Body of pancreas (tissue), 4 donors: ENCODE measurements around the gene RAI1.

Experiments
- CTCF ChIP-seq, 7 experiments: fragments of 450-650 bp in 4 of 7; fragments of 200-600 bp in 3 of 7; sonication (generic) in 3 of 7; IDR thresholded peaks; one replicate each; pipeline ENCODE4 v1.5.1; 2016 to 2019; ENCODE audit warnings: antibody characterized with exemption in 7 of 7
- POLR2A ChIP-seq, 3 donors: fragments of 450-650 bp; IDR thresholded peaks; one replicate each; pipeline ENCODE4 v1.6.1; 2016; ENCODE audit warnings: antibody characterized with exemption in 3 of 3, mild to moderate bottlenecking in 2 of 3

- TF ChIP-seq POLR2A (IDR thresholded peaks at IDR 0.05) (no peak), CTCF (IDR thresholded peaks at IDR 0.05) (no peak)
These were observed 115.5 kb downstream of the RAI1 start for GRCh38 chr17:17796787-17797061.
